CD4-positive, alpha-beta T cell treated with Interferon alpha-2 for 1 hour (primary cell): Measurements from ENCODE around the gene VDR.
"Not testable (repeated sequence)": the region's sequence is repeated elsewhere in the genome, so short reads cannot be mapped to it uniquely, and the experiment has no call there.

Experiments used
- DNase-seq, 2 donors: peaks; one replicate each; pipeline ENCODE4 v3.0.0-alpha.2; 2020 to 2022

The VDR gene

DNA sequence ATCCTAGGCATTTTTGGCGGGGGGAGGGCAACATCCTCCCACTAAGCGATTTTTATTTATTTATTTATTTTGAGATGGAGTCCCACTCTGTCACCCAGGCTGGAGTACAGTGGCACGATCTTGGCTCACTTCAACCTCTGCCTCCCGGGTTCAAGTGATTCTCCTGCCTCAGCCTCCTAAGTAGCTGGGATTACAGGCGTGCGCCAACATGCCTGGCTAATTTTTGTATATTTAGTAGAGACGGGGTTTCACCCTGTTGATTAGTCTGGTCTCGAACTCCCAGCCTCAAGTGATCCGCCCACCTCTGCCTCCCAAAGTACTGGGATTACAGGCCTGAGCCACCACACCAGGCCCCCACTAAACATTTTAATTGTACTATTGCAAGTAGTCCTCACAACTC, 95.3 kb downstream of the VDR start:
- not testable (repeated sequence) for DNase-seq

DNA sequence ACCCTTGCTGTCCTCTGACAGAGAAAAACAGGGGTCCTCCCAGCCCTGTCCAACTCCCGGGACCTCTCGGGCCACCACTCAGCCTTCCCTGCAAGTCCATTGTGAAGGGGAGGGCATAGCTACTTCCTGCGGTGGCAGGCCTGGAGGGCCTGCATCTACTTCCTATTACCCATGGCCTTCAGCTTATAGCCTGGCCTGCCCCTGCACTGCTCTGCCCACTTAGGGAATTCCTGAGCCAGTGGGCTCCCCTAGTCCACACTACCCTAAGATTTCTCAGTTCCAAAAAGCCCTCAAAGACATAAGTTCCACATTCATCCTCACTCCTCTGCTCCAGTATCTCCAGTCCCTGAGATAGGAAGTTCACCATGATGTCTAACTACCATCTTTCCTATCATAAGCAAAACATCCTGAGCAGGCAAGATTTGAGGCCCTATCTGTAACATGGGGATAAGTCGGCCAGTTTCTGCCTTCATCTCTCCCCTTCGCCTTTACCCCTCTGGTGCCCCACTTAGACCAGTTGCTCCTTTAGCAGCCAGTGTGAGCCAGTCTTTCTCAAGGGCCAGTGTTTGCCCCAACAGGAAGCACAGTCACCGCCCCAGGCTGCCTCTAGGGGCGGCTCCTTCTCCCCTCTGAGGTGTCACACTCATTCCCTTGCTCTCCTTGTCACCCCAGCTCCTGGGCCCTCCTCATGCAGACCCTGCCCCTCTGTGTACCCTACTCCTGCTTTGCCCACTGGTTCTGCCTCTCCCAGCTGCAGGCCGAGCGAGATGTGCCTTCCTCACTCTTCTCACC, 96.0 kb downstream of the VDR start:
- peak; percentile 39 to 62 for DNase-seq

DNA sequence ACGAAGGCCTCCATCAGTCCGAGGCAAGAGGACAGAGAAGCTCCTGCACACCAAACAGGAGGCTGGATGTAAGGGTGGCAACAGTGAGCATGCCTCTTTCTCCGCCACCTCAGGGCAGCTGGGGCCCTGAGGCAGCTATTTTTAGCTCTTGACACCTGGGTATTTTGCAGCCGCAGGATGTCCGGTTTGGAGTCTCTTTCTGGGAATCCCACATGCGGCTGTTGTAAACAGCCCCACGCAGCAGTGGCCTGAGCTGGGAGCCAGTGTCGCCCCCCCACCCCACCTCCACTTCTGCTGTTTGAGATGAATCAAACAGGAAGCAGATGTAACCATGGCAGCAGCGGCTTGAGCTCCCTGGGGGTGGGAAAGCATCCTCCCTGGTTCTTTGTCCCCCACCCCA, 96.7 kb downstream of the VDR start:
- peak; percentile 90 to 92 for DNase-seq

DNA sequence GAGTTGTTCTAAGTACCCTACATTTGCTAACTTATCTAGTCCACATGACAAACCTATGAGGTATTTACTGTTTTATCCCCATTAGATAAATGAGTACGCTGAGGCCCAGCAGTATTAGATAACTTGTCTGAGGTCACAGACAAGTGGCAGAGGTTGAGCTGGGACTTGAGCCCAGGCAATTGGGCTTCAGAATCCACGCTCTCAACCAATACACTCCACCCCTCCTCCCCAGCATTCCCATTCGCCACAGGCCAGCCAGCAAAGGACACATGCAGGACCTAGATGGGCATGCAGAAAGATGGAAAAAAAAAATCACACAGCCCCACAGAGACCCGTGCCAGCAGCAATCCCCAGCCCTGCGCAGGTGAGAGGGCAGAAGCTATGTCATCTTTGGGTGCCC, 97.5 kb downstream of the VDR start:
- no peak for DNase-seq

DNA sequence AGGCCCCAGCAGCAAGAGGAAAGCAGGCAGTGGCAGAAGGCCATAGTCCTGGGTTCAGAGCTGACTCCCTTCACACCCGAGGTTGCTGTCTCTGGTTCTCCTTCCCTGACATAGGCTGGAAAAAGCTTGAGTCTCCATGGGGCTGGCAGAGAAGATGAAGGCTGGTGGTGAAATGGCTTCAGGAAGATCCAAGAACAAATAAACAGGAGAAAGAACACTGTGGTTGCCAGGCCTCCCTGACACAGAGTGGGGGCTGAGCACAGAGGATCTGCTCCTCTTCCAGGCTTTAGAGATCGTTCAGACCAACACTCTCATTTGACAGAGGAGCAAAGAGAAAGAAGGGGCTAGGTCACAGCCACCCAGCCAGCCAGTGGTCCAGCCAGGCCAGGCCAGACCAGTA, 99.4 kb downstream of the VDR start:
- no peak for DNase-seq

DNA sequence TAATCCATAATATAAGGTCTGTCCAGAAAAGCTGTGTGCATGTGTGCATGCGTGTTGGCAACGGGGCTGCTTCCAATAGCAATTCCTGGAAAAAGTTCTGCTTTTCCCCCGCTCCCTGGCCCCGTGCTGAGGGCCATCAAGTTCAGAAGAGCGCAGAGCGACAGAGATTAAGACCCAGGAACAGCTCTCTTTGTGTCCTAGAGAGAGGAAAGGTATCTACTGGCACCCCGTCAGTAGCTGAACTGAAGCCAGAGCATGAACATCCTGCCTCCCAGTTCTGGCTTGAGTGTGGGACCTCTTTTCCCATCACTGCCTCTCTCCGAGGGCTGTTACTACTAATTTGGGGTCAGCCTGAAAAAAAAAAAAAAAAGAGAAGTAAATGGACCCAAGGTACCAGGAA, 100.6 kb downstream of the VDR start:
- DNase-seq, result no peak

DNA sequence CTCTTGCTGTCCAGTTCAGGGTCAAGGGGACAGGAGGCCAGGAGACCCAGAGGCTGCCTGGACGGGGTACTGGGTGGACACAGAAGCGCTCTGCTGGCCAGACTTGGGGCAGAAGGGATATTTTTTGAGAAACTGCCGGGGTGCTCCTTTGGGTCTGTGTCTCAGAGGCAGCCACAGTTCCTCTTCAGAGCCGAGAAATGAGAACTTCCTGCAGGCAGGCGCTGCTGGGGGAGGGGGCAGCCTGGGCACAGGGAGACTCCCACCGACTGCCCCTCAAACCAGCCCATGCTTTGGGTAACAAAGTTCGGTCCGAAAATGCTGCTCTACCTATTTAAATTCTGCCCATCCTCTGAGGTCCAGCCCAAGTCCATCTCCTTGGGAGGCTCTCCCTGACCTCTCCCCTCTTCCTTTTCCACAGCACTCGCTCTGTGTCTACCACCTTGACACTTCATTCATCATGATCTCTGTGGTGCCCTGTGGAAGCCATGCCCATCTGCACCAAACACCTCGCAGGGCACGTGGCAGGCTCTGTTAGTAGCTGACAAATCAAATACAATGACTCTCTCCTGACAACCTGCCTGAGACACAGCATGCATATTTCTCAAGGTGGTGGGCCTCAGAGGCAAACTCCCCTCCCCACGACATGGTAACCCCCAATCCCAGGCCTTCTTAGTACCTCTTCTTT, 101.5 kb downstream of the VDR start:
- peak in 1 of 2 donors; percentile 26 for DNase-seq

DNA sequence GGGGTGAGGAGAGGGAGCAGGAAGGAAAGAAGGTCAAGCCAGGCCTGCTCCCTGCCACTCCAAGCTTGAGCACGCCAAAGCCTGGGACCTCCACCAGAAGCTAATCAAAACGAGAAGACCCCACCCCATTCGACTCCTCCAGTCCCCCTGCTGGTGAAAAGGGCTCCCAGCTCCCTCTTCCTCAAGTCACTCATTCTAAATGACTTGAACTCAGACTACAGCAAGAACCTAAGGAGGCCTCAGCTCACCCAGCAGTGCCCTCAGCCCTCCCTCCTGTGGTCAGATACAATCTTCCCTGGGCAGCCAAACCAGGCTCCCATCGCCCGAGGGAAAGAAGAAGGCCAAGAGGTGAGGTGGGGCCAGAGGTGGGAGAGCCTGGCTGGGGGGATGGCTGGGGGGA, 102.5 kb downstream of the VDR start:
- no peak for DNase-seq

DNA sequence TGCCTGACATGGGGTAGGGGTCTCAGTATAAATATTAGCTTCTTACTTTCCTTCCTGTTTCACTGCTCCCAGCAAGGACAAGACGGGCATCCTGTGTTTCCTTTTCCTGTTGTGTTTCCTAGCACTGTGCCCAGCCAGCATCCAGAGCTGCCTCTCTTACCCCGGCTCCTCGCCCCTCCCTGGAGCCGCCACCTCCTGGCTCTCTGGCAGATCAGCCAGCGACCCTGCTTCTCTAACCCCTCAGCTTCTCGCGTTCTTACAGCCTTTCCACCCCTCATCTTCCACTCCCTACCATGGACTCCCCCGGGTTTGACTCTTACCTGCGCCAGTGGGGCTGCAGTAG, 102.9 kb downstream of the VDR start:
- DNase-seq, result no peak

DNA sequence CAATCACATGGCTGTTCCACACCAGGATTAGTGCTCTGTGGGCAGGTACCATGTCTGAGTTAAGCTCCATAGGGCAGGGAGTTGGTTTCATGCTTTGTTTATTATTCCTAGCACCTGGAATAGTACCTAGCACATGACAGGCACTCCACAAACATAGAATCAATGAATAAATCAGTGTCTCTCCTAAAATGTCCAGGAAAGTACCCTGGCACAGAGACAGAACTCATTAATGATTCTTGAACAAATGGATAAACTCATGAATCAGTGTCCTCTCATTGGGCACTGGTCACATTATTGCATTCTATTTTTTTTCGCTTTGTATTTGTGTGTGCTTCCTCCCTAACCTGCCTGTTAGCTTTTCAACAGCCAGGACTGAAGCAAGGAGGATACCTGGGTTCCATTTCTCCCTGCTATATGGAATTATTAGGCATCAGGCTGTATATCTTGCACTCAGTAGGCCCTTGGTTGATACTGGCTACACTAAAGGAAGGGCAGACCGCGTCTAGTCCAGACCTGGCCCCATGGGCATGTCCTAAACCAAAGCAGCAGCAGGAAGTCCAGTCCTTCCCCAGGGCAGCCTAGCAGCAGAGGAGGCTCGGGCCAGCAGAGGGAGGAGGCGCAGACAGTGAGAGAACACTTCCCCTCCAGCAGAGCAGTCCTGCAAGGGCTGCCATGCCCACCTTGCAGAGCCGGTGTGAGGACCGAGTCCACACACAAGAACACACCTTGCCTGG, 103.5 kb downstream of the VDR start:
- peak in 1 of 2 donors; percentile 27 for DNase-seq

DNA sequence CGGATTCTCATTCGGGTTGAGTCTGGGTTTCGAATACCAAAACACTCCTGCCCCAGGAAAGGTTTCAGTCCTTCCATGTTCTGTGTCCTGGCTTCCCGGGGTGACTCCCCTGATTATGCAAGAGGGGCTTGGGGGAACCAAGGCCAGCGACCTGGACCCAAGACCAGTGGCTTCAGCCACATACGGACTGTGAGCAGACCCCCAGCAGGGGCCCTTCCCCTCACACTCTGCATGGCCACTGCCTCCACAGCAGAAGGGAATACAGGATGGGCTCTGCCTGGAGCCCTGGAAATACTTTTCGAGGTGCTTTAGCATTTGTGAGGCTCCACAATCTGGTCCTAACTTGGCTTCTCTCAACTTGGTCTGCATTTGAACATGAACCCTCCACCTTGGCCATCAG, 104.2 kb downstream of the VDR start:
- no peak for DNase-seq

DNA sequence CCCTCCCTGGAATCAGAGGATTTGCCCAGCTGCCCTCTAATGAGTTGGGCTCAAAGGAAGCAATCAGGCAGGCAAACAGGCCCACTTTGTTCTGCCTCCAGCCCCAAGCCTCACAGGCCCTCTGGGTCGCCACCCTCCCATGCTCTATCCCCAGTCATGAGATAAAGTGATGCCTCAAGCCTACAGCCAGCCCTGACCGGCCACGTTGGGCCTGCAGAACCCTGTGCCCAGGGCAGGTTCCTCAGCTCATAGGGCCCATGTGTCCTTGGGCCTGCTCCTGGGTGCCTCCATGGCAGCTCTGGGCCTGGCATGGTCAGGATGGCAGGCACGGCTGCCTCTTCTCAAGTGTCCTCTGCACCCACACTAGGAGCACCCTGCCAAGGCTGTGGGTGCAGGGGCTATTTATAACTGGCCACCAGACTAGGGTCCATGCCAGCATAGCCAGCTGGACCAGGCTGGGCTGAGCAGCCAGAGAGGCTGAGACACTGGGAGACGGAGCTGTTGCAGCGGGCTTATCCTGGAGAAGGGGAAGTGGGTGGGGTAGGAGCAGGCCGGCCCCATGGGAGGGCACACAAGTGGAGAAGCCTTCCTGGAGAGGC, 105.3 kb downstream of the VDR start:
- DNase-seq, result no peak

DNA sequence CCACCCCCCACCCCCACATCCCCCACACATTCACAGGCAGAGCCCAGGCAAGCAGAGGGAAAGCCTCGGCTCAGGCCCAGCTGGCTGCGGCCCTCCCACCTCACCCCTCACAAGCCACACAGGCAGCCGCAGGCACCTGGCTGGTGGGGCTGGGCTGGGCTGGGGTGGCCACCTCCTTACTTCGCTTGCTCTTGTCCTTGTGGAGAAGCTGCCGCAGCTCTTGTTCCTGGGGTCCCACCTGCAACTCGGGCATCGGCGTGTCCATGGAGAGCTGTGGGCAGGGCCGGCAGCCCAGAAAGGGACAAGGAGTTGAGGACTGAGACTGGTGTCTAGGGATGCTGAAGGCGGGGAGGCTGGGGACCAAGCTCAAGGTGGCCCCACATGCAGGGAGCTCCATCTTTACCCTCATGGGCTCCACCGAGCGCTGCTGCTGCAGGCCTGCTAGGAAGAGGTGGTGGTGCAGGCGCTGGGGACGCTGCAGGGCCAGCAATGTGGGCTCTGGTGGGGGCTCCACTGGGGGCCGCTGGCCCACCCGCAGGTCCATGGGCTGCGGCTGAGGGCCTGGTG, 106.3 kb downstream of the VDR start:
- DNase-seq, result no peak

DNA sequence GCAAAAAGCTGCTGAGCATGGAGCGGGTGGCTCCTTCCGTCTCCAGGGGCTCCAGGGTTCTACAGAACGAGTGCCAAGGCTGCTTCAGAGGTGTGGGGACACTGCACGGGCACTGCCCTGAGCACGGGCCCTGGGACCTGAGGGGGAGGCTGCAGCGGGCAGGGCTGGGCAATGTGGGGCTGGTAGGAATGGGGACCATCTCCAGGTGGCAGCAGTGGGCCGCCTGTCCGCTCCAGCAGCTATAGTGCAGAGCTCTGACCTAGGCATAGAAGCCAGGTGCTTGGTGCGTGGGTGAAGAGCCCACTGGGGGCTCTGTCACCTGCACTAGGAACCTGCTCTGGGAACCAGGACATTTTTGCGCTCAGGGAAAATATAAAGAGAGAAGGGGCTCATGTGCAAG, 107.4 kb downstream of the VDR start:
- DNase-seq, result peak; percentile 49 to 60

DNA sequence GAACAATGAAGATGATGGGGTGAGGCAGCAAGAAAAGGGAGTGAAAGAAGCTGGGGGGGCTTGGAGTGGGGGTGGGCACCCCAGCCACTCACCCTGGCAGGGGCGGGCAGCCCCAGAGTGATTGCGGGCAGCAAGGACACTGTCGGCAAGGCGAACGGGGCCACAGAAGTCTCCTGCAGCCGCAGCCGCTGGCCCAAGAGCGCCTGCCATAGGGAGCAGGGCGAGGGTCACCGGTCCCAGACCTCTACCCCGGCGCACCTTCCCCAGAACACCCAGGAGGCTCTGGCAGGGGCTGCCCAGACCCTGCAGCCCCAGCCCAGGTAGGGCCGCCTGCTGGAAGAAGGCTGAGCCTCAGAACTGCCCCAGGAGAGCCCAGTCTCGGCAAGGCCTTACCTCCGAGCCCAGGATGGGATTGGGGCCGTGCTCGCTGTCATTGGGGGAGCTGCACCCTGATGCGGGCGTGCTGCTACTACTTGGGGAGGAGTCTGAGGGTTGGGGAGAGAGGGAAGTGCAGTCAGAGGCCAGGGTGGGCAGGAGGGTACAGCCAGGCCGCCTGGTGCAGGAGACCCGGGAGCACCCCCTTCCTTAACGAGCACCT, 108.9 kb downstream of the VDR start:
- DNase-seq, result no peak

DNA sequence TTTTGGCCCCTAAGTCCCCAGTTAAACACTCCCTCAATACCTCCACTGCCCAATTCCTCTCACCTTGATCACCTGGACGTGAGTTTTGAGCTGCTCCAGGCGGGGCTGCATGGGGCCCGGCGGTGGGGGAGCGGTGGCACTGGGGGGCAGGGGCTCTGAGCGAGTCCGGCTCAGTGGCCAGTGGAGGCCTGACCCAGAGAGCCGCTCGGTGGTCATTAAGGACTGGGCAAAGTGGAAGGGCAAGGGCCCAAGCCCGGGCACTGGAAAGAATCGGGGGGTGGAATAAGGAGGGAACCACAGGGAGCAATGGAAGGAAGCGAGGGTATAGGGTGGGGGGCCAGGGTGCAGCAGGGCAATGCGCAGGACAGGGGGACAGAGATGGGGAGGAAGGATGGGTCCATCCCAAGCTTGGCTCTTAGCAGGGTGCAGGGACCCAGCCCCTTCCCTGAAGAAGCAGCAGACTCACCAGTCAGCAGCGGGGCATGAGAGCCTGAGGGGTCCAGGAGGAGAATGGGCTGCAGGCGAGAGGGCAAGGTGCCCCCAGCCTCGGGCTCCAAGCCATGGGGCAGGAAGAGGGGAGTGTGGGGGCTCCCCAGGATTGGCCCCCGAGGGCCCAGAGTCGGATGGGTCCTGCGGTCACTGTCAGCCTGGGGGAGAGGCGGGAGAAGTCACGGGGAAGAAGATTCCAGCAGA, 109.5 kb downstream of the VDR start:
- DNase-seq, result no peak

DNA sequence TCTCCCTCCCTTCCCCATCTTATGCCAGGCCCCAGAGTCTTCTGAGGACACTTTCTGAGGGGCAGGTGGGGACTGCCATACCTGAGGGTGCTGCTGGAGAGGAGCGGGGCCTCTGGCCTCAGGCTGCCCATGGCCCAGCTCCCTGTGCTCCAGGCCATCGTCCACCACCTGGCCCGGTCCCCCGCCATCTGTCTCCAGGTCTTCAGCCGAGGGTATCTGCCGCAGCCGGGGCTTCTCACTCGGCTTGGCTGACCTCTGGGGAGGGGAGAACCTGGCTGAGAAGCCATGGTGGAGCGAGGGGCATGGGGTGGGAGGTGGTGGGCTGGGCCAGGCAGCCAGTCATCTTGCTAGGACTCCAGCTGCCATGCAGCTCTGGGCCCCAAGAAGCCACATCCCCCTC, 110.1 kb downstream of the VDR start:
- DNase-seq, result no peak

DNA sequence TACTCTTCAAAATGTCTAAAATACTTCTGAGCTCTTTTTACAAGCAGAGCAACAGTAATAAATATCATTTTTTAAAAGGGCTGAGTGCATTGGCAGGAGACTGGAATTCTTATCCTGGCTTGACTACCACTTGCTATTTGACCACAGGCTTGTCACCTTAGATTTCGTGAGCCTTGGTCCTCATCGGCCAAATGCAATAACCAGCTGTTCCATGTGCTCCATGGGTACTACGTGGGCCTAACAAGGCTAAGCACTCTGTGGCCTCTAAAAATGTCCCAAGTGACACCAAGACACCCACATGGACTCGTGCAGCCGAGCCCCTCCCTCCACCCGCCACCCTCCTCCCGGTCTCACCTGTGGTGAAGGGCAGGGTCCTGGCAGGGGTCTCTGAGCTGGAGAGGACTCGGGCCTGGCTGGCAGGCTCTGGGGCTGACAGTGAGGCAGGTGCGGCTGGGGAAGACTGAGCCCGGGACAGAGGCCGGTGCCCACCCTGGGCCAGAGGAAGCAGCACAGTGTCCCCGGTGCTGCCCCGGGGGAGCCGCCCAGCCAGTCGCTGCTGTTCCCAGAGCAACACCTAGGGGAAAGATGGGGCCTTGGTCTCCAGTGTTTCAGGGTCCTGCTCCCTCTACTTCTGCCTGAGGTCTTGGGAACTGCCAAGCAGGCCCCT, 111.6 kb downstream of the VDR start:
- DNase-seq, result no peak

DNA sequence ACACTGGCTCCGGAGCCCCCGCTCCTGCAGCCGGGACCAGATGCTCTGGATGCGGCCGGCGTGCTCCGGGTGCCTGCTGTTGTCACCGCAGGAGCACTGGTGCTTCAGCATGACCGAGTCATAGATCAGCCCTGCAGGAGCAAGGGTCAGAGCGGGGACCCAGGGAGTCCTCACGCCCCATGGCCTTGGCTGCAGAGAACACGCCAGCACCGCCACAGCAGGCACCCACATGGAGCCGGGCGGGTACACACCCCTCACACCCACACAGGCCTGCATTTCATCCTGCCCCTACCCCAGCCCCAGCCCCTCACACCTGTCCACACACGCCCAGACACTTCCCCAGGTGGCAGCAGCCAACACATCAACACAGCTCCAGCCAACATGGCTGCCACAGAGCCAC, 112.9 kb downstream of the VDR start:
- DNase-seq, result no peak
